AG10803 (cell line): Measurements from ENCODE around the gene GJB2.

Experiments used
- DNase-seq: peaks from one replicate; pipeline ENCODE4 v3.0.0; 2010; ENCODE audit warnings: low read depth
- H3K4me3 ChIP-seq: 2 replicates; pipeline ENCODE4 v1.5.1; 2011; ENCODE audit warnings: mild to moderate bottlenecking, low read length, control low read depth
- CTCF ChIP-seq: conservative IDR thresholded peaks from 2 replicates; pipeline ENCODE4 v1.5.1; 2011; ENCODE audit warnings: mild to moderate bottlenecking, low read length, control low read depth, inconsistent platforms

The GJB2 gene

GRCh38 chr13:20227730-20228129, 35.0 kb upstream of the GJB2 start:
- no peak for DNase-seq
- no peak for TF ChIP-seq CTCF
- H3K4me3 ChIP-seq: no peak overlapping the region

DNA sequence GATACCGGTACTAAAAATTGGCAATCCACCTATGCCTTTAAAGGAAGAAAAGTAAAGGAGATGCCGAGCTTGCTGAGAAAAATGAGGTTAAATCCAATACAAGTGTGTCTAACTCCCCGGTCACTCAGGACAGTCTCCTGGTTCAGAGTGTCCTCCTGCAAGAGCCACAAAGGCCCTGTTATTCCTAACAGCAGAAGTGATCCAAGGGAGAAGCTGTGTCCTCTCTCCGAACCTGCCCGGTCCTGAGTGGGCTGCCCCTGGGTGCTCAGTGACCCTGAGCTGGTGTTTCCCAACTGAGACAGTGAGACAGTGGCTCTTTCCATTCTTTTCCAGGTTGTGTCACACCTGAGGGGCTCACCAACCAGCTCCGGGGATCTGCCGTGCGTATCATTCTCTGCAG, 34.5 kb upstream of the GJB2 start:
- no peak overlapping the region for H3K4me3 ChIP-seq
- TF ChIP-seq CTCF: no peak
- no peak for DNase-seq

DNA sequence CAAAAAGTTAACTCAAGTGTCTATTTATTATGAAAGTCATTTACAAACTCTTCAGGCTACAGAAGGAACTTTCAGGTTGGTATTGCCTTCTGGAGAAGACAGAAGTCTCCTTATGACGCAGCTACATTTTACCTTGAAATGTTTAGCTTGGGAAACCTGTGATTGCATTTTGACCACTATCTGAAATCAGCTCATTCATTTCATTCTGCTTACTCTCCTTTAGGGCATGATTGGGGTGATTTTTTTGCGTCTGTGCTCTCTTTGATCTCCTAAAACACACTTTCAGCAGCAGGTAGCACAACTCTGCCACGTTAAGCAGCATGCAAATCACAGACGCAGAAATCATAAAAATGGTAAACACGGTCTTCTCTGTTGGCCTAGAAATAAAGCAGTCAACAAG, 29.8 kb upstream of the GJB2 start:
- no peak for DNase-seq
- no peak overlapping the region for H3K4me3 ChIP-seq
- no peak for TF ChIP-seq CTCF

GRCh38 chr13:20221772-20222171, 29.0 kb upstream of the GJB2 start:
- DNase-seq: peak; percentile 61
- H3K4me3 ChIP-seq: no peak overlapping the region
- no peak for TF ChIP-seq CTCF

GRCh38 chr13:20219577-20219976, 26.8 kb upstream of the GJB2 start:
- TF ChIP-seq CTCF: no peak
- DNase-seq: no peak
- H3K4me3 ChIP-seq: no peak overlapping the region

GRCh38 chr13:20217168-20217567, 24.4 kb upstream of the GJB2 start:
- H3K4me3 ChIP-seq: no peak overlapping the region
- DNase-seq: no peak
- TF ChIP-seq CTCF: no peak

DNA sequence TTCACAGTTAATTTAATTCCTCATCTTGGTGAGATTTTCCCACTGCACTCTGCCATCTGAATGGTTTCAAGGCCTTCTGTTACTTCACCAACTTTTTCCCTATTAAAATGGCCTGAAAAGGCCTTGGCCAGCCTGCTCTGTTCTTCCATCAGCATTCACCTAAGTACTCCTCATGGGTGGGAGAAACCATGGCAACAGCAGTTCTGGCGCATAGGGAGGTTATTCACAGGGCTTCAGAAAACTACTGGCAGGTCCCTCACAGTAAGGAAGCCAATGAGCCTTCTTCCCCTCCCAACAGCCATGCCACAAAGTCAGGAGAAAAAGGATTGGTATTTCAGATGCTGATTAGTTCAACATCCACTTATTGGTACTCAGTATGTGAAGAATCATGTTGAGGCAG, 17.2 kb upstream of the GJB2 start:
- TF ChIP-seq CTCF: no peak
- DNase-seq: no peak

More for the DNA sequence above, 17.2 kb upstream of the GJB2 start:
- no peak overlapping the region for H3K4me3 ChIP-seq
